ENCODE data around the gene RBFOX2. TPM values are rescaled to one million over a fixed set of nuclear protein-coding genes. Genes with fewer than 3 reads are reported as not detected.

The RBFOX2 gene
- total and polyA plus RNA-seq, 4 donors: 14.2 to 53.6 (median 25.6) TPM

DNA sequence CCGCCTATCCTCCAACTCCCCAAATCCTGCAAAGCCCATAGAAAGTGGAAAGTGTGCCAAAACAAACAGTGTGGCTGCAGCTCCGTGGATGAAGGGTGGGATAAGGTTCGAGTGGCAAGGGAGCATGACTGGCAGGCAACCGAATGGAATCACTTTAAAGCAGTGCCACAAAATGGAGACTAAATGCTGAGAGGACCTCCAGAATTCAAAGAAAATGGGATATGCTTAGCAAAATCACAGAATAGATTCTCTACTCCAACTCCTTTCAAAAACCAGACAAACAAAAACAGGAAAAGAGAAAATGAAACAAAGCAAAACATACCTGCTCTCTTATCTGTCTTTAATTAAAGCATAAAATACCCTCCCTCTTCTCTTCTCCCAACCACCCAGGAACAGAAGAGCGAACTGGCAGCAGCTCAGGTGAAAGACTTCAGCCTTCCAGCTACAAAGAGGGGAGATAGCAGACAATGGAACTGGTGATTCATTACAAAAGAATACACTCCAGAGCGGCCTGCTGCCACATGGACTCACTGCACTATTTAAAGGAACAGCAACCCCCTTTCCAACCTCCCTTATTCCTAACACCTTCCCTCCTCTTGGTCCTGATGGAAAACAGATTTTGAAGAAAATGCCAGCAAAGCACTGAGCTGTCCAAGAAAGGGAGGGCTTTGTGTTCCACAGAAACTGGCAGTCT lies 192.5 kb downstream of the RBFOX2 start (continued):
- TF ChIP-seq, protein P1, sequence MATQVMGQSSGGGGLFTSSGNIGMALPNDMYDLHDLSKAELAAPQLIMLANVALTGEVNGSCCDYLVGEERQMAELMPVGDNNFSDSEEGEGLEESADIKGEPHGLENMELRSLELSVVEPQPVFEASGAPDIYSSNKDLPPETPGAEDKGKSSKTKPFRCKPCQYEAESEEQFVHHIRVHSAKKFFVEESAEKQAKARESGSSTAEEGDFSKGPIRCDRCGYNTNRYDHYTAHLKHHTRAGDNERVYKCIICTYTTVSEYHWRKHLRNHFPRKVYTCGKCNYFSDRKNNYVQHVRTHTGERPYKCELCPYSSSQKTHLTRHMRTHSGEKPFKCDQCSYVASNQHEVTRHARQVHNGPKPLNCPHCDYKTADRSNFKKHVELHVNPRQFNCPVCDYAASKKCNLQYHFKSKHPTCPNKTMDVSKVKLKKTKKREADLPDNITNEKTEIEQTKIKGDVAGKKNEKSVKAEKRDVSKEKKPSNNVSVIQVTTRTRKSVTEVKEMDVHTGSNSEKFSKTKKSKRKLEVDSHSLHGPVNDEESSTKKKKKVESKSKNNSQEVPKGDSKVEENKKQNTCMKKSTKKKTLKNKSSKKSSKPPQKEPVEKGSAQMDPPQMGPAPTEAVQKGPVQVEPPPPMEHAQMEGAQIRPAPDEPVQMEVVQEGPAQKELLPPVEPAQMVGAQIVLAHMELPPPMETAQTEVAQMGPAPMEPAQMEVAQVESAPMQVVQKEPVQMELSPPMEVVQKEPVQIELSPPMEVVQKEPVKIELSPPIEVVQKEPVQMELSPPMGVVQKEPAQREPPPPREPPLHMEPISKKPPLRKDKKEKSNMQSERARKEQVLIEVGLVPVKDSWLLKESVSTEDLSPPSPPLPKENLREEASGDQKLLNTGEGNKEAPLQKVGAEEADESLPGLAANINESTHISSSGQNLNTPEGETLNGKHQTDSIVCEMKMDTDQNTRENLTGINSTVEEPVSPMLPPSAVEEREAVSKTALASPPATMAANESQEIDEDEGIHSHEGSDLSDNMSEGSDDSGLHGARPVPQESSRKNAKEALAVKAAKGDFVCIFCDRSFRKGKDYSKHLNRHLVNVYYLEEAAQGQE (IDR thresholded peaks at IDR 0.05): no peak

DNA sequence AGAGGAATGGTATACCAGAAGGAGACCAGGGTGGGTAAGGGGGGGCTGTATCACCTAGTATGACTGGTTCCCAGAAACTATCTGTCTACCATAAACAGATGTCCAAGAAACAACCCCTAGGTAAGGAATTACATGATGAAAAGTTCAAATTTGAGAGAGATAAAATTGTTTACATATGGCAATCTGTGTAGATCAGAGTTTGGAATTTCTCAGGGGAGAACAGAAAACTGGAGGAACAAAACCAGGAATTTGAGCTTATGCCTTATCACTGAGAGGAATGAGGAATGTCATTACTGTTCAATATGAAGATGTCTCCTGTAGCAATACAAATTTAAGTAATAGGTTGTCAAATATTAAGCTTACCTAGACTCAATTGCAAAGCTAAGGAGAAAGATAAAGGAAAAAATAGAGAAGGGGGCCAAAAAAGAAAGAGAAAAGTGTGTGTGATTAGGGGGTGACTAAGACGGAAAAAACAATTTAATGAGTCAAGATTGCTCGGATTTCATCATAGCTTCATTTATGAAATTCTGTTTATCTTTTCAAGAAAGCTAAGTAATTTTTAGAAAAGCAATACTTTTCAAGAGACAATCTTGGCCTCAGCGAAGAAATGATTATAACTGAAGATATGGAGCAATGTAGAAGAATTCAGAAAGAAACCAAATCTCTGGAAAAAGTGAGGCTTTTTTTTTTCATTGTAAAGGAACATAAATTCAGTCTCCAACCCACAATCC lies 193.2 kb downstream of the RBFOX2 start:
- H3K4me3 ChIP-seq (ENCODE audit: low read depth in 1 of 3, low read length in 3 of 3): peak overlapping the region; percentile 11 to 53 (median 39)
- H3K4me1 ChIP-seq (ENCODE audit: control insufficient read depth in 4 of 4, insufficient read depth in 4 of 4, low read length in 3 of 4): peaks cover 4 to 36% (median 26%) of the 10 kb centered on the region in 4 donors
- no peaks in the 10 kb centered on the region for H3K36me3 ChIP-seq (ENCODE audit: control insufficient read depth in 4 of 4, insufficient read depth in 3 of 4, low read depth in 1 of 4, low read length in 3 of 4)
- DNase-seq (ENCODE audit: low spot score): no peak
- H3K27me3 ChIP-seq (ENCODE audit: control insufficient read depth in 4 of 4, insufficient read depth in 4 of 4, low read length in 3 of 4): no peaks in the 10 kb centered on the region
- no peaks in the 10 kb centered on the region for H3K9me3 ChIP-seq (ENCODE audit: control insufficient read depth in 4 of 4, low read length in 3 of 4)
- TF ChIP-seq SP1 (IDR thresholded peaks at IDR 0.05) (no peak), TAF1 (conservative IDR thresholded peaks at IDR 0.05) (no peak), HNF4G (IDR thresholded peaks at IDR 0.05) (no peak), RXRA (IDR thresholded peaks at IDR 0.05) (no peak), RAD21 (IDR thresholded peaks at IDR 0.05) (no peak)
- TF ChIP-seq, protein P2, sequence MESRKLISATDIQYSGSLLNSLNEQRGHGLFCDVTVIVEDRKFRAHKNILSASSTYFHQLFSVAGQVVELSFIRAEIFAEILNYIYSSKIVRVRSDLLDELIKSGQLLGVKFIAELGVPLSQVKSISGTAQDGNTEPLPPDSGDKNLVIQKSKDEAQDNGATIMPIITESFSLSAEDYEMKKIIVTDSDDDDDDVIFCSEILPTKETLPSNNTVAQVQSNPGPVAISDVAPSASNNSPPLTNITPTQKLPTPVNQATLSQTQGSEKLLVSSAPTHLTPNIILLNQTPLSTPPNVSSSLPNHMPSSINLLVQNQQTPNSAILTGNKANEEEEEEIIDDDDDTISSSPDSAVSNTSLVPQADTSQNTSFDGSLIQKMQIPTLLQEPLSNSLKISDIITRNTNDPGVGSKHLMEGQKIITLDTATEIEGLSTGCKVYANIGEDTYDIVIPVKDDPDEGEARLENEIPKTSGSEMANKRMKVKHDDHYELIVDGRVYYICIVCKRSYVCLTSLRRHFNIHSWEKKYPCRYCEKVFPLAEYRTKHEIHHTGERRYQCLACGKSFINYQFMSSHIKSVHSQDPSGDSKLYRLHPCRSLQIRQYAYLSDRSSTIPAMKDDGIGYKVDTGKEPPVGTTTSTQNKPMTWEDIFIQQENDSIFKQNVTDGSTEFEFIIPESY (IDR thresholded peaks at IDR 0.05): no peak
- TF ChIP-seq, protein P3, sequence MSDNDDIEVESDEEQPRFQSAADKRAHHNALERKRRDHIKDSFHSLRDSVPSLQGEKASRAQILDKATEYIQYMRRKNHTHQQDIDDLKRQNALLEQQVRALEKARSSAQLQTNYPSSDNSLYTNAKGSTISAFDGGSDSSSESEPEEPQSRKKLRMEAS (IDR thresholded peaks at IDR 0.05): no peak
- TF ChIP-seq, protein P1 (IDR thresholded peaks at IDR 0.05): no peak
- TF ChIP-seq, protein P4, sequence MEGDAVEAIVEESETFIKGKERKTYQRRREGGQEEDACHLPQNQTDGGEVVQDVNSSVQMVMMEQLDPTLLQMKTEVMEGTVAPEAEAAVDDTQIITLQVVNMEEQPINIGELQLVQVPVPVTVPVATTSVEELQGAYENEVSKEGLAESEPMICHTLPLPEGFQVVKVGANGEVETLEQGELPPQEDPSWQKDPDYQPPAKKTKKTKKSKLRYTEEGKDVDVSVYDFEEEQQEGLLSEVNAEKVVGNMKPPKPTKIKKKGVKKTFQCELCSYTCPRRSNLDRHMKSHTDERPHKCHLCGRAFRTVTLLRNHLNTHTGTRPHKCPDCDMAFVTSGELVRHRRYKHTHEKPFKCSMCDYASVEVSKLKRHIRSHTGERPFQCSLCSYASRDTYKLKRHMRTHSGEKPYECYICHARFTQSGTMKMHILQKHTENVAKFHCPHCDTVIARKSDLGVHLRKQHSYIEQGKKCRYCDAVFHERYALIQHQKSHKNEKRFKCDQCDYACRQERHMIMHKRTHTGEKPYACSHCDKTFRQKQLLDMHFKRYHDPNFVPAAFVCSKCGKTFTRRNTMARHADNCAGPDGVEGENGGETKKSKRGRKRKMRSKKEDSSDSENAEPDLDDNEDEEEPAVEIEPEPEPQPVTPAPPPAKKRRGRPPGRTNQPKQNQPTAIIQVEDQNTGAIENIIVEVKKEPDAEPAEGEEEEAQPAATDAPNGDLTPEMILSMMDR (IDR thresholded peaks at IDR 0.05; ENCODE audit: low read depth, low read length, missing input control): no peak
- peak overlapping the region; percentile 48 to 77 for H3K27ac ChIP-seq (ENCODE audit: low read depth in 1 of 2, low read length in 2 of 2)
- peak overlapping the region in 1 of 2 donors; percentile 26 for H3K9ac ChIP-seq (ENCODE audit: low read depth in 1 of 2, low read length in 2 of 2)
- WGBS: 21% methylated on average over 3 of the region's 3 CpGs
